MM.1S (cell line): ENCODE measurements around the gene PDGFA.

Source experiments
- CTCF ChIP-seq: fragments of 300-600 bp; sonication (generic); IDR thresholded peaks from 2 replicates; pipeline ENCODE4 v1.5.1; 2016; ENCODE audit warnings: antibody characterized with exemption, low read length, mixed read lengths
- EZH2 ChIP-seq: fragments of 300-600 bp; sonication (generic); optimal IDR thresholded peaks from 2 replicates; pipeline ENCODE3; 2017; ENCODE audit warnings: low read depth, mild to moderate bottlenecking, antibody characterized with exemption, low read length, mixed read lengths

GRCh38 chr7:563629-564170 is 44.1 kb upstream of the PDGFA start:
- no peak for TF ChIP-seq CTCF
- no peak for TF ChIP-seq EZH2
